Fibroblast of skin of left biceps (primary cell): ENCODE results near the gene CD101.
"Not testable (repeated sequence)": the region's sequence is repeated elsewhere in the genome, so short reads cannot be mapped to it uniquely, and the experiment has no call there.

Source experiments
- DNase-seq, 2 experiments: peaks; one replicate each; pipeline ENCODE4 v3.0.0-alpha.2; 2013; ENCODE audit warnings: low read depth in 2 of 2

CD101 gene

GRCh38 chr1:117001254-117001927, at the start of gene CD101:
CD101 (plus strand) TSS chr1:117001760; CDS start chr1:117001818, 58 bp downstream.
- no peak for DNase-seq

GRCh38 chr1:116952738-116953275, 48.8 kb upstream of the CD101 start:
- DNase-seq = no peak

GRCh38 chr1:116954440-116954839, 47.1 kb upstream of the CD101 start:
- no peak for DNase-seq

- no peak for DNase-seq
Observed at GRCh38 chr1:116956378-116956777, 45.2 kb upstream of the CD101 start.

- no peak for DNase-seq
Observed at GRCh38 chr1:116957646-116958045, 43.9 kb upstream of the CD101 start.

GRCh38 chr1:116958110-116958509, 43.5 kb upstream of the CD101 start:
- no peak for DNase-seq

GRCh38 chr1:116958977-116959376, 42.6 kb upstream of the CD101 start:
- DNase-seq = no peak

GRCh38 chr1:116961606-116962005, 40.0 kb upstream of the CD101 start:
- DNase-seq = no peak

GRCh38 chr1:116962987-116963639, 38.4 kb upstream of the CD101 start:
- no peak for DNase-seq

- no peak for DNase-seq
Observed at GRCh38 chr1:116966791-116967190, 34.8 kb upstream of the CD101 start.

- no peak for DNase-seq
Observed at GRCh38 chr1:116968724-116969123, 32.8 kb upstream of the CD101 start.

- no peak for DNase-seq
Observed at GRCh38 chr1:116971258-116971860, 30.2 kb upstream of the CD101 start.

GRCh38 chr1:116971965-116972673, 29.4 kb upstream of the CD101 start:
- DNase-seq = no peak

GRCh38 chr1:116972674-116973030, 28.9 kb upstream of the CD101 start:
- DNase-seq = no peak

GRCh38 chr1:116980309-116980708, 21.3 kb upstream of the CD101 start:
- DNase-seq = not testable (repeated sequence)

GRCh38 chr1:116981521-116982037, 20.0 kb upstream of the CD101 start:
- no peak for DNase-seq

GRCh38 chr1:116982319-116983004, 19.1 kb upstream of the CD101 start:
- DNase-seq = no peak

GRCh38 chr1:116983112-116983511, 18.4 kb upstream of the CD101 start:
- DNase-seq = no peak

- no peak for DNase-seq
Observed at GRCh38 chr1:116983678-116984077, 17.9 kb upstream of the CD101 start.

GRCh38 chr1:116984406-116985160, 17.0 kb upstream of the CD101 start:
- DNase-seq = no peak
